GDM1 (cell line): ENCODE measurements around the gene NR1H3.

ENCODE experiments used
- DNase-seq: peaks from one replicate; lab custom pipeline; 2025; lab: John Stamatoyannopoulos, UW

The NR1H3 gene

GRCh38 chr11:47244448-47245350 lies 13.1 kb upstream of the NR1H3 start:
- no peak for DNase-seq

- DNase-seq = no peak
Observed at GRCh38 chr11:47245611-47246357, 12.0 kb upstream of the NR1H3 start.

GRCh38 chr11:47247502-47247901 lies 10.3 kb upstream of the NR1H3 start:
- no peak for DNase-seq

- no peak for DNase-seq
Observed at GRCh38 chr11:47248304-47248663, 9.5 kb upstream of the NR1H3 start.

GRCh38 chr11:47248664-47249377 lies 9.0 kb upstream of the NR1H3 start, which contains the start of gene ACP2:
Gene ACP2, minus strand, starts transcription at chr11:47248814. Its CDS starts 25 bp downstream, at chr11:47248789.
- peak; percentile 81 for DNase-seq

- DNase-seq = no peak
Observed at GRCh38 chr11:47249378-47249715, 8.4 kb upstream of the NR1H3 start.

- no peak for DNase-seq
Observed at GRCh38 chr11:47251751-47252150, 6.0 kb upstream of the NR1H3 start.

GRCh38 chr11:47253660-47254059 lies 4.1 kb upstream of the NR1H3 start:
- DNase-seq = no peak

GRCh38 chr11:47254386-47254785 lies 3.4 kb upstream of the NR1H3 start:
- DNase-seq = no peak

- no peak for DNase-seq
Observed at GRCh38 chr11:47256374-47256773, 1.4 kb upstream of the NR1H3 start.

GRCh38 chr11:47257177-47257516 lies 649 bp upstream of the NR1H3 start:
- DNase-seq = no peak

- DNase-seq = no peak
Observed at GRCh38 chr11:47258317-47258902, 614 bp downstream of the NR1H3 start.

GRCh38 chr11:47259232-47259977 lies 1.6 kb downstream of the NR1H3 start:
- DNase-seq = peak; percentile 54

GRCh38 chr11:47260366-47260765 lies 2.6 kb downstream of the NR1H3 start:
- DNase-seq = no peak

GRCh38 chr11:47261291-47261800 lies 3.5 kb downstream of the NR1H3 start:
- DNase-seq = no peak

- no peak for DNase-seq
Observed at GRCh38 chr11:47264119-47264518, 6.3 kb downstream of the NR1H3 start.

GRCh38 chr11:47264521-47264920 lies 6.7 kb downstream of the NR1H3 start:
- DNase-seq = no peak

GRCh38 chr11:47267876-47268275 lies 10.1 kb downstream of the NR1H3 start:
- no peak for DNase-seq

- no peak for DNase-seq
Observed at GRCh38 chr11:47268448-47269001, 10.7 kb downstream of the NR1H3 start.

- peak; percentile 97 for DNase-seq
Observed at GRCh38 chr11:47269002-47269828, 11.4 kb downstream of the NR1H3 start.
